ENCODE results near the gene EHD2. TPM values are rescaled to one million over a fixed set of nuclear protein-coding genes. Genes with fewer than 3 reads are reported as not detected.
"Not testable (repeated sequence)": the region's sequence is repeated elsewhere in the genome, so short reads cannot be mapped to it uniquely, and the experiment has no call there.

EHD2 gene
- total and polyA plus RNA-seq, 2 experiments from 2014 or later: 163 to 498 TPM

DNA sequence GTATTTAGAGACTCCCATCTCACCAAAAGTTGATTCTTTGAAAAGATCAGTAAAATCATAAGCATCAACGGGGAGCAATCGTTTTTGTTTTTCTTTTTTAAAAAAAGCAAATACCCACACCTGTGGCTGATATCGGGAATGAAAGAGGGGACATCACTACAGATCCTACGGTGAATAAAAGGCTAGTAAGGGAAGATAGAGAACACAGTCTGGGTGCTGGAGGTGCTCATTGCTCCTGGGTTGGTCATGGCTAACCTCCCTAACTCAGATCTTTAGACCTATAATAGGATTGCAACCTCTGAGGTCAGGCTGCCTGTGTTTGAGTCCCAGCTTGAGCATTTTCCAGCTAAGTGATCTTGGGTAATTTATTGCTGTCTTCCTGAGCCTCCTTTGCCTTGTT, 1.1 kb downstream of the EHD2 start:
- Histone ChIP-seq H2AFZ (no peak overlapping the region), H3K27ac (peak overlapping the region; percentile 72), H3K36me3 (ENCODE audit: low read depth) (peaks cover 11% of the 10 kb centered on the region; the same call in 1 of the 2 replicates), H4K20me1 (ENCODE audit: insufficient read depth) (no peaks in the 10 kb centered on the region), H3K4me3 (peak overlapping the region; percentile 92), H3K9me2 (ENCODE audit: insufficient read depth) (no peaks in the 10 kb centered on the region), H3F3A (ENCODE audit: insufficient read depth) (peaks cover 18% of the 10 kb centered on the region), H3K27me3 (replicated peaks; ENCODE audit: insufficient read depth) (no peaks in the 10 kb centered on the region), H3K4me1 (ENCODE audit: insufficient read depth) (peaks cover 22% of the 10 kb centered on the region), H3K4me2 (ENCODE audit: unreplicated experiment) (peak overlapping the region; percentile 87), H3K9ac (peak overlapping the region; percentile 97), H3K79me2 (ENCODE audit: insufficient read depth) (peaks cover 56% of the 10 kb centered on the region), H3K9me3 (ENCODE audit: low read depth) (no peaks in the 10 kb centered on the region)
- DNase-seq: peak; percentile 43
- 44% methylated on average over 4 of the region's 4 CpGs for WGBS, 2 experiments (ENCODE audit: low coverage in 1 of 2, low lambda C conversion rate in 2 of 2, missing lambda C conversion rate in 2 of 2)
- no peak for TF ChIP-seq EZH2 (IDR thresholded peaks at IDR 0.05; ENCODE audit: insufficient read depth, poor library complexity, severe bottlenecking)
- TF ChIP-seq EZH2phosphoT487 (IDR thresholded peaks at IDR 0.05; ENCODE audit: insufficient read depth, low read depth): no peak
- in situ Hi-C loops (cut with MboI): loop anchor here (5.0 kb wide), 1 partner anchor 68 kb away; no protein-coding TSS in a partner anchor

DNA sequence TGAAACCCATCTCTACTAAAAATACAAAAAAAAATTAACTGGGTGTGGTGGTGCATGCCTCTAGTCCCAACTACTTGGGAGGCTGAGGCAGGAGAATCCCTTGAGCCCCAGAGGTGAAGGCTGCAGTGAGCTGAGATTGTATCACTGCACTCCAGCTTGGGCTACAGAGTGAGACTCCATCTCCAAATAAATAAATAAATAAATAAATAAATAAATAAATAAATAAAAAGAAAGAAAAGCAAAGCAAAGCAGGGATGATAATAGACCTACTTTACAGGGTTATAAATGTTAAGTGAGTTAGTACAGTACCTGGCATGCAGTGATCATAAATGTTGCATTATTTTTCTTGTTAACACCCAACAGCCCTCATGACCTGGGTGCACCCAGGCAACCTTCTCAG, 1.6 kb downstream of the EHD2 start:
- H3K27me3 ChIP-seq (replicated peaks; ENCODE audit: insufficient read depth); H2AFZ ChIP-seq; H3K9me3 ChIP-seq (ENCODE audit: low read depth); DNase-seq; H3K9me2 ChIP-seq (ENCODE audit: insufficient read depth); H4K20me1 ChIP-seq (ENCODE audit: insufficient read depth): not testable (repeated sequence)
- Histone ChIP-seq H3K4me1 (ENCODE audit: insufficient read depth) (peaks cover 27% of the 10 kb centered on the region), H3K79me2 (ENCODE audit: insufficient read depth) (peaks cover 56% of the 10 kb centered on the region), H3K4me3 (peak overlapping the region; percentile 92), H3K27ac (peak overlapping the region; percentile 72), H3F3A (ENCODE audit: insufficient read depth) (peaks cover 22% of the 10 kb centered on the region), H3K36me3 (ENCODE audit: low read depth) (peaks cover 11% of the 10 kb centered on the region; the same call in 1 of the 2 replicates), H3K4me2 (ENCODE audit: unreplicated experiment) (peak overlapping the region; percentile 87), H3K9ac (peak overlapping the region; percentile 97)
- in situ Hi-C loops (cut with MboI): loop anchor here (5.0 kb wide), 1 partner anchor 67 kb away; no protein-coding TSS in a partner anchor

DNA sequence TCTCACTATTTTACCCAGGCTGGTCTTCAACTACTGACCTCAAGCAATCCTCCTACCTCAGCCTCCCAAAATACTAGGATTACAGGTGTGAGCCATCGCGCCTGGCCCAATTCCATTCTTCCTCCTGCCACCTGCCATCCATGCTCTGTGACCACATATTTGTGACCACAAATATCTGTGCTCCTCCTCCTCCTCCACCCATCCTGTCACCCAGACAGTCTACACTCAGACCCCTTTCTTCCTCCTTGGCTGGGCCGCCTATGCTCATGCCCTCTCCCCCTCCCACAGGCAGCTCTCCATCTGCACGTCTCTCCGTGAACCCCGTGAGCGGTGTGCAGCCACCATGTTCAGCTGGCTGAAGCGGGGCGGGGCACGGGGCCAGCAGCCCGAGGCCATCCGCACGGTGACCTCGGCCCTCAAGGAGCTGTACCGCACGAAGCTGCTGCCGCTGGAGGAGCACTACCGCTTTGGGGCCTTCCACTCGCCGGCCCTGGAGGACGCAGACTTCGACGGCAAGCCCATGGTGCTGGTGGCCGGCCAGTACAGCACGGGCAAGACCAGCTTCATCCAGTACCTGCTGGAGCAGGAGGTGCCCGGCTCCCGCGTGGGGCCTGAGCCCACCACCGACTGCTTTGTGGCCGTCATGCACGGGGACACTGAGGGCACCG, 3.2 kb downstream of the EHD2 start:
- Histone ChIP-seq H3K4me2 (ENCODE audit: unreplicated experiment) (peak overlapping the region; percentile 87), H3K36me3 (ENCODE audit: low read depth) (peaks cover 13% of the 10 kb centered on the region; the same call in 1 of the 2 replicates), H3K79me2 (ENCODE audit: insufficient read depth) (peaks cover 72% of the 10 kb centered on the region), H3K27me3 (replicated peaks; ENCODE audit: insufficient read depth) (no peaks in the 10 kb centered on the region), H2AFZ (no peak overlapping the region), H3K9me3 (ENCODE audit: low read depth) (no peaks in the 10 kb centered on the region), H3K4me3 (peak overlapping the region; percentile 48), H4K20me1 (ENCODE audit: insufficient read depth) (no peaks in the 10 kb centered on the region), H3K9me2 (ENCODE audit: insufficient read depth) (no peaks in the 10 kb centered on the region), H3K9ac (no peak overlapping the region), H3K27ac (no peak overlapping the region; the same call in 1 of the 2 replicates), H3F3A (ENCODE audit: insufficient read depth) (peaks cover 37% of the 10 kb centered on the region), H3K4me1 (ENCODE audit: insufficient read depth) (peaks cover 36% of the 10 kb centered on the region)
- TF ChIP-seq EZH2 (IDR thresholded peaks at IDR 0.05; ENCODE audit: insufficient read depth, poor library complexity, severe bottlenecking) (no peak), EZH2phosphoT487 (IDR thresholded peaks at IDR 0.05; ENCODE audit: insufficient read depth, low read depth) (no peak)
- in situ Hi-C loops (cut with MboI): no loop called here
- WGBS, 2 experiments (ENCODE audit: low coverage in 1 of 2, low lambda C conversion rate in 2 of 2, missing lambda C conversion rate in 2 of 2): 50 to 59% methylated on average over 26 to 31 of the region's 32 CpGs
- DNase-seq: no peak

GRCh38 chr19:47718415-47719046, 5.3 kb downstream of the EHD2 start:
- H2AFZ ChIP-seq; H3K27me3 ChIP-seq (replicated peaks; ENCODE audit: insufficient read depth); H3K9me3 ChIP-seq (ENCODE audit: low read depth); H3K9me2 ChIP-seq (ENCODE audit: insufficient read depth); H4K20me1 ChIP-seq (ENCODE audit: insufficient read depth); in situ Hi-C loops (cut with MboI); DNase-seq: not testable (repeated sequence)
- Histone ChIP-seq H3K79me2 (ENCODE audit: insufficient read depth) (peaks cover 71% of the 10 kb centered on the region), H3K4me2 (ENCODE audit: unreplicated experiment) (peak overlapping the region; percentile 76), H3F3A (ENCODE audit: insufficient read depth) (peaks cover 56% of the 10 kb centered on the region), H3K4me1 (ENCODE audit: insufficient read depth) (peaks cover 57% of the 10 kb centered on the region), H3K36me3 (ENCODE audit: low read depth) (peaks cover 17% of the 10 kb centered on the region; the same call in 1 of the 2 replicates), H3K4me3 (peak overlapping the region; percentile 40), H3K27ac (peak overlapping the region; percentile 96), H3K9ac (peak overlapping the region; percentile 79)
- 13 to 23% methylated on average over 10 to 11 of the region's 11 CpGs for WGBS, 2 experiments (ENCODE audit: low coverage in 1 of 2, low lambda C conversion rate in 2 of 2, missing lambda C conversion rate in 2 of 2)
